Subcutaneous adipose tissue (tissue), 4 donors: ENCODE measurements around the gene JARID2. TPM values are rescaled to one million over a fixed set of nuclear protein-coding genes. Genes with fewer than 3 reads are reported as not detected.

Experiments
- total RNA-seq, 4 donors: library from RNA; depleted of rRNA; stranded (reverse); fragments of >200 nt; gene quantifications; one replicate each; pipeline ENCODE4 v1.1.0, GENCODE V29; 2016
- TF ChIP-seq, protein P1 (sequence below): fragments of 450-650 bp; IDR thresholded peaks from one replicate; pipeline ENCODE4 v1.5.1; 2016; ENCODE audit warnings: low read depth, mild to moderate bottlenecking, control low read depth, antibody characterized with exemption, moderate library complexity

JARID2 gene
- total RNA-seq, 4 donors from 2014 or later = 9.8 to 17.2 (median 12.1) TPM

DNA sequence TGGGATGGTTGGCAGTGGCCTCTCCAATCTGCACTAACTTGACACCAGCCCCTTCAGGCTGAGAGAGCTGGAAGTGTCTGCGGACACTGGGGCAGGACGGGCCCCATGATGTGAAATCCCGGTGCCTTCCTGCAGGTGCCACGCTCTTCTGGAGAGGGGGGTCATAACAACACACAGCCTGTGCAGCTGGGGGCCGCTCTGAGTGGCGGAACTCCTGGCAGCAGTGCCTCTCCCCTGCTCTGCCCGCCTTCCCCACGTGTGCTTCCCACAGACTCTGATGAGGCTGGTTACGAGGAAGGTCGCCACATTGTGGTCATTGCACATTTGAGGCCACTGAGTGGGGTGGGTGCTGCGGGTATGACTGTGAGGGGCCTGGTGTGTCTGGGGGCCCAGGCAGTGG is 271.7 kb downstream of the JARID2 start:
- TF ChIP-seq, protein P1, sequence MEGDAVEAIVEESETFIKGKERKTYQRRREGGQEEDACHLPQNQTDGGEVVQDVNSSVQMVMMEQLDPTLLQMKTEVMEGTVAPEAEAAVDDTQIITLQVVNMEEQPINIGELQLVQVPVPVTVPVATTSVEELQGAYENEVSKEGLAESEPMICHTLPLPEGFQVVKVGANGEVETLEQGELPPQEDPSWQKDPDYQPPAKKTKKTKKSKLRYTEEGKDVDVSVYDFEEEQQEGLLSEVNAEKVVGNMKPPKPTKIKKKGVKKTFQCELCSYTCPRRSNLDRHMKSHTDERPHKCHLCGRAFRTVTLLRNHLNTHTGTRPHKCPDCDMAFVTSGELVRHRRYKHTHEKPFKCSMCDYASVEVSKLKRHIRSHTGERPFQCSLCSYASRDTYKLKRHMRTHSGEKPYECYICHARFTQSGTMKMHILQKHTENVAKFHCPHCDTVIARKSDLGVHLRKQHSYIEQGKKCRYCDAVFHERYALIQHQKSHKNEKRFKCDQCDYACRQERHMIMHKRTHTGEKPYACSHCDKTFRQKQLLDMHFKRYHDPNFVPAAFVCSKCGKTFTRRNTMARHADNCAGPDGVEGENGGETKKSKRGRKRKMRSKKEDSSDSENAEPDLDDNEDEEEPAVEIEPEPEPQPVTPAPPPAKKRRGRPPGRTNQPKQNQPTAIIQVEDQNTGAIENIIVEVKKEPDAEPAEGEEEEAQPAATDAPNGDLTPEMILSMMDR = no peak

DNA sequence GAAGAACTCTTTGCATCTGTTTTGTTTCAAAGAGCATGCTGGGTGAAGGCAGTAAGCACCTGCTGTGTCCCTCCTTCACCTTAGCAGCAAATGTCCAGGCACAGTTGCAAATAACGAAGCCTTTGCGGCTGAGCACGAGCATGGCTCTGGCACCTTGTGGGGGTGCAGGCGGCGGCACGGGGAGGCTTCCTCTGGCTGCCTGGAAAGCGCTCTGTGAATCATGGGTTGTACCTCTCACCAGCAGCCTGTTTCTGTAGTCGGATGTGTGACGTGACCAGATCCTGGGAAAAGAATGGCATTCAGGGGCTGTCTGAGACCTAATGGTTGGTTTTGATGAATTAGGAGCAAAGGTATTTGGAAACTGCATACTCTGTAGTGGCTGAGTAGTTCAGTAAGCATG is 272.2 kb downstream of the JARID2 start:
- TF ChIP-seq, protein P1 = no peak

DNA sequence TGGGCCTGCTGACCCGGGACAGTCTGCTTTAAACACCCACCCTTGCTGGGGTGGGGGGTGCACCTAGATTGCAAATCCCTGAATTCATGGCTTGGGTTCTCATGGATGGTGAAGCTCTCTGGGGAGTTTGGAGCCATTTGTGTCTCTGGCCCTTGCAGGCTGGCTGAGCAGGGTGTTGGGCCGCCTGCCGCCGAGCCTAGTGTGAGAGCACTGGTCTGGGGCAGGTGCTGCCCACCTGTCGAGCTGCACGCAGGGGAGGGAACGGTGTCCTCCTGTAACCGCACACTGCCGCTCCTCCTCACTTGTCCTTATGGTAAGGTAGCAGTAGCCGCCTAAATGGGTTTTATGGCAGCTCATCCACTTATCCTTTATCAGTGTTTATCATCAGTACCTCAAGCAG is 273.0 kb downstream of the JARID2 start:
- TF ChIP-seq, protein P1 = no peak

DNA sequence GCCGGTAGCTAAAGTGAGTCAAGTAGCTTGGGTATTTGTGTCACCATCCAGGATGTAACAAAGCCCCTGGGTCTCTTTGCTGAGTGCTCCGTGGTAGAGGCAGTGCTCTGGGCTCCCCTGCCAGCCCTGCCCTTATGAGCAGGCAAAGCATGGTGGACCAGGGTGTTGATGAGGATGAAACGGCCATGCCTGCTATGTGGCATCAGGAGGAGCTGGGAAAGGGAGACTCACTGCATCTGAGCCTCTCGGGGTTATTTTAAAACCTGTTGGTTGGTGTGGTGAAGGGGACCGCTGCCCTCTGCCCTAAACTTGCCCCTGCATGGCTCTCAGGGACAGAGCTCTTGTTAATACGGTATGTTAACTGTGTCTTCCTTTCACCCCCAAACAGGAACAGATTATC is 273.8 kb downstream of the JARID2 start:
- TF ChIP-seq, protein P1 = no peak

DNA sequence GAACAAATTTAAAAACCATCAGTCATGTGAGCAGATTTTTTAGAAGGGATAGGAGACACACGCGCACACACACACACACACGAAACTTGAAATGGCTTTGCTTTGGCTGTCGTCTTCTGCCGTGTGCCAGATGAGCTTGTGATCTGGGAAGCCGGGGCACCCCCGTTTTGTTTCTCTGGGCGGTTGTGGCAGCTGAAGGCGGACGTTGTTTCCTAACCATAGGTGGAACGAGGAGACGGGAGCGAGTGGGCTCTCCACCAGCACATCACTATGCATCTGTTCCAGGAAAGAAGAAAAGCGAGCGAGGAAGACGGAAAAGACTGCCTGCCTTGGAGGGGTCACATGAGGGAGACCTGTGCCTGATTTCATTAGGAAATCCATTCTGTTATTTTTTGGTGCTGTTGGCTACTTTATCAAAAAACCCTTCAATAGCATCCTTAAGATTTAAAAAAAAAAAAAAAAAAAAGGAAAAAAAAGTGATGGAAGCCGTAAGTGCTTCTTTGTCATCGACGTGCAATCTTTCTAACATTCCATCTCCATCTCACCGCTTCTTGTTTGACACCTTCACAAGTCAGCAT is 274.8 kb downstream of the JARID2 start:
- TF ChIP-seq, protein P1 = no peak

DNA sequence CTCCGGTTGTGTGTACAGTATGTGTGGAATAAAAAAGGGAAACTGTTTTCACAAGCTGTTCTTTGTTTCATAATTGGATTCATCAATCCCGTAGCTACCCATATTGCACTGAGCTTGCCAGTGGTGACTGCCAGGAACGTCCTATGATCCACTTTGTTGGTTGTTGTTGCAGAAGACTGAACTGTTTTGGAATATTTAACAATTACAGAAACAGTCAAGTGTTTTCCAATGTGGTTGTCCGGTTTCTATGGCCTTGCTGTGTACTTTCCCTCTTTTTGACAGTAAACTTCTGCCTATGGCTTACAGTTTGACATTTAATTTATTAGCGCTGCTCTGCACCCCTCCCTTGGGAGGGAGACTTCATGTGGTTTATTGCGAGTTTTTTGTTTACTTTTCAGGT is 275.7 kb downstream of the JARID2 start:
- TF ChIP-seq, protein P1 = no peak

DNA sequence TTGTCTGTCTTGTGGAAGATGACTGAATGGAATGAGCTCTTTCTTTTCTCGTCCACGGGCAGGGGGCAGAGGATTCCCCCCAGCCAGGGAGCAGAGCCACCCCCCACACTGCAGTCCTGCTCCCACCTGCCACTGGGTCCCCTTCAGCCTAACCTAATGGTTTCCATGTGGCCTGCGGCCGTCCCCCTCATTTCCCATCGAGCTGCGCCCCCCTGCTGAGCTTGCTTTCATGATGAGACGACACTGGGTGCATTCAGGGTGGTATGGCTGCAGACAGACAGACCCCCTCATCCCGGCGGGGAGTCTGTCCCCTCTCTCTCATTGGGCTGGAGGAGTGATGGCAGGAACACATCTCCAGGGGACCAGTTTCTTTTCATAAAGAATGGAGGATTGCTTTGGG is 276.2 kb downstream of the JARID2 start:
- TF ChIP-seq, protein P1 = no peak
